ENCODE results near the gene NAA16.

The NAA16 gene

GRCh38 chr13:41386211-41386610 is 75.1 kb downstream of the NAA16 start:
- DNase-seq (ENCODE audit: low read depth in 1 of 2, low spot score in 1 of 2): no peak
- no peak overlapping the region for H3K27ac ChIP-seq (replicated peaks)
- peaks cover 2% of the 10 kb centered on the region for H3K27me3 ChIP-seq (ENCODE audit: insufficient read depth, poor library complexity, severe bottlenecking)
- no peak overlapping the region for H3K4me3 ChIP-seq (replicated peaks; ENCODE audit: insufficient read depth, low read length)
- no peak for TF ChIP-seq GABPA (IDR thresholded peaks at IDR 0.05; ENCODE audit: low read depth)
- TF ChIP-seq CTCF (IDR thresholded peaks at IDR 0.05; ENCODE audit: insufficient read depth, low read length): no peak
- TF ChIP-seq SPI1 (IDR thresholded peaks at IDR 0.05; ENCODE audit: borderline replicate concordance, low read depth): no peak
- no peak for TF ChIP-seq REST (IDR thresholded peaks at IDR 0.05; ENCODE audit: insufficient replicate concordance, low read depth)
- TF ChIP-seq POLR2AphosphoS5 (IDR thresholded peaks at IDR 0.05; ENCODE audit: low read depth): no peak

GRCh38 chr13:41387576-41387975 is 76.5 kb downstream of the NAA16 start:
- Histone ChIP-seq H3K27me3 (ENCODE audit: insufficient read depth, poor library complexity, severe bottlenecking) (peaks cover 2% of the 10 kb centered on the region), H3K4me3 (replicated peaks; ENCODE audit: insufficient read depth, low read length) (no peak overlapping the region), H3K27ac (replicated peaks) (no peak overlapping the region)
- TF ChIP-seq POLR2AphosphoS5 (IDR thresholded peaks at IDR 0.05; ENCODE audit: low read depth): no peak
- no peak for TF ChIP-seq REST (IDR thresholded peaks at IDR 0.05; ENCODE audit: insufficient replicate concordance, low read depth)
- no peak for TF ChIP-seq SPI1 (IDR thresholded peaks at IDR 0.05; ENCODE audit: borderline replicate concordance, low read depth)
- no peak for TF ChIP-seq GABPA (IDR thresholded peaks at IDR 0.05; ENCODE audit: low read depth)
- no peak for TF ChIP-seq CTCF (IDR thresholded peaks at IDR 0.05; ENCODE audit: insufficient read depth, low read length)
- no peak for DNase-seq (ENCODE audit: low read depth in 1 of 2, low spot score in 1 of 2)

GRCh38 chr13:41388143-41388881 is 77.2 kb downstream of the NAA16 start:
- DNase-seq (ENCODE audit: low read depth in 1 of 2, low spot score in 1 of 2): no peak
- no peak for TF ChIP-seq POLR2AphosphoS5 (IDR thresholded peaks at IDR 0.05; ENCODE audit: low read depth)
- TF ChIP-seq CTCF (IDR thresholded peaks at IDR 0.05; ENCODE audit: insufficient read depth, low read length): no peak
- no peak for TF ChIP-seq GABPA (IDR thresholded peaks at IDR 0.05; ENCODE audit: low read depth)
- TF ChIP-seq REST (IDR thresholded peaks at IDR 0.05; ENCODE audit: insufficient replicate concordance, low read depth): no peak
- TF ChIP-seq SPI1 (IDR thresholded peaks at IDR 0.05; ENCODE audit: borderline replicate concordance, low read depth): no peak
- no peaks in the 10 kb centered on the region for H3K27me3 ChIP-seq (ENCODE audit: insufficient read depth, poor library complexity, severe bottlenecking)
- no peak overlapping the region for H3K27ac ChIP-seq (replicated peaks)
- no peak overlapping the region for H3K4me3 ChIP-seq (replicated peaks; ENCODE audit: insufficient read depth, low read length)
